ENCODE measurements around the gene ZNF317.
A peak's percentile ranks its signal among the peaks of the same experiment; 100 is the strongest.

Gene ZNF317

DNA sequence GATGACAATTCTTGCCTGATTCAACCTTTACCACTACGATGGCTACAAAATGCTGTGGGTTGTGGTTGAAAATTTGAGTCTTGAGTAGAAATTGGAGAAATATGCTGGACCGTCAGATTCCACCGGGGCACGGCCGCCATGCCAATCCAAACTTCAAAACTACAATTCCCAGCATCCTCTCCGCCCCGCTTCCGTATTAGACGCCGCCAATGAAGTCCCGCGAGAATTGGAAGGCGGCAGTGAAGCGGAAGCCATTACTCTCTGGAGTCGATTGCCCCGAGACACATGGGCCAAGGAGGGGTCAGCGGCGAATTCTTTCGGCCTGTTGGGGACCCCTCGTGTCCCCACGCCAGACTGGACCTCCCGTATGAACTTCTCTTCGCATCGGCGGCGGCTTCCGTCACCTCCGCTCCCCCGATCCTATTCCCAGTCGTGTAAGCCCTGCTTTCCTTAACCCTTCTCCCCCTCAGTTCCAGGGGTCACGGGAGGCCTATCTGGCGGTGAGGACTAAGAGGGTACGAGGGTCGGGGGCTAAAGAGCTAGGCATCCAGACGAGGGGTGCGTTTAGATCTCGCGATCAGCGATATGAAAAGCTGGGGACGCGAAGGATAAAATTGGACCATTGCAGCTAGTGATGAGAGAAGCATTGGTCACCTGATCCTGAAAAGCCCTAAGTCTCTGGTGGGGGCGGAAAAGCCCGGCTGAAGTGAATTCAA, at the start of gene ZNF317:
ZNF317 (plus strand) TSS at position 239 of the 716 bp plus-strand sequence. CDS start 15,620 bp downstream, outside the sequence.
- no peak for TF ChIP-seq CTCF (IDR thresholded peaks at IDR 0.05; ENCODE audit: insufficient read depth, missing control alignments)
- DNase-seq (ENCODE audit: insufficient read length, low spot score): peak; percentile 59
- no peak for FAIRE-seq

DNA sequence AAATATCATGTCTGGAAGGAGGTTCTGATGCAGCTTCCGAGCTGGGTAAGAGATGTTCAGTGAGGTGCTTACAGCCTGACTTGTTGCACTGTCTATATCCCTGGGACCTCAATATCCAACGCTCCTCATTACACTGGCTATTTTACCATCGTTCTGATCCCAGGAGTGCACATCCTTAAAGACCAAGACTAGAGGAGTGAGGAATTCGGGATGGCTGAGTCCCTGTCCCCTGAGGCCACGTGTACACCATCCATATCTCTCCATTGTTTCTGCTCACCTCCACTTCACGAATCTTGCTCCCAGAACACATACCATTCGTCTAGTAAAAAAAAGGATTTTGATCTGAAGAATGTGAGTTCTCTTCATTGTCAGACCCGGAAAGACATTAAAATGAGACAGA, 32.8 kb upstream of the ZNF317 start, which contains the start of gene OR7G2:
OR7G2 (minus strand) TSS at position 101 of the 400 bp plus-strand sequence. CDS start 4,232 bp downstream, outside the sequence.
- no peak for DNase-seq (ENCODE audit: insufficient read length, low spot score)
- FAIRE-seq: no peak
- TF ChIP-seq CTCF (IDR thresholded peaks at IDR 0.05; ENCODE audit: insufficient read depth, missing control alignments): no peak

DNA sequence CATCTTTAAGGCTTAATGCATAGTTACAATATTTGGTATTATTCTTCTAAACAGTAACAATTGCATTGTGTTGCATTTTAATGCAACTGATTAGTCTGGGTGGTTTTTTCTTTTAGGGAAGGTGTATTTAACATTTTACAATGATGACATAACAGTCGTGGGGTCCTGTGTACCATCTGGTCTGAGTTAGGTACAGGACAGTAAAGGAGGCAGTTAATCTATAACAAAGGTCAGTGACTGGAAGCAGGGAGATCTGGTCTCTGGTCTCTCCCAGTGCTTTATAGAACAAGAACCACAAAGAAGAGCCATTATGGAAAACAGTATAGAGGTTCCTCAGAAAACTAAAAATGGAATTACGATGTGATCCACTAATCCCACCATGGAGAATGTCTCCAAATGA, 30.2 kb upstream of the ZNF317 start:
- TF ChIP-seq CTCF (IDR thresholded peaks at IDR 0.05; ENCODE audit: insufficient read depth, missing control alignments): no peak
- FAIRE-seq (no peak), DNase-seq (ENCODE audit: insufficient read length, low spot score) (no peak)

DNA sequence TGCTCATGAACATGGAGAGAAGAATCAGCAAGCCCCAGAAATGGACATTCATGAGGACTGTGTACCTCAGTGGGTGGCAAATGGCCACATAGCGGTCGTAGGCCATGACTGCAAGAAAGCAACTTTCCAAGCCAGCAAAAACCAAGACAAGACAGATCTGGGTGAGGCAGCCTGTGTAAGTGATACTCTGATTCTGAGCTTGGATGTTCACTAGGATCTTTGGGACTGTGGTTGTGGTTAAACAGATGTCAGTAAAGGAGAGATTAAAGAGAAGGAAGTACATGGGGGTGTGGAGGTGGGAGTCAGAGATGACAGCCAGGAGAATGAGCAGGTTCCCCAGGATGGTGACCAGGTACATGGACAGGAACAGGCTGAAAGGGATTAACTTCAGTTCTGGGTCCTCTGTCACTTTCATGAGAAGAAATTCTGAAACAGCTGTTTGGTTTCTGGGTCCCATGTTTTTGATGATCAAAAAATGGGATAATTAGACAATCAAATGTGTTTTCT, 24.8 kb upstream of the ZNF317 start, which contains the start of gene OR7G1:
OR7G1 (minus strand) TSS at position 457 of the 507 bp plus-strand sequence; CDS start at position 457, 0 bp downstream.
- DNase-seq (ENCODE audit: insufficient read length, low spot score) (no peak), FAIRE-seq (no peak)
- TF ChIP-seq CTCF (IDR thresholded peaks at IDR 0.05; ENCODE audit: insufficient read depth, missing control alignments): no peak

DNA sequence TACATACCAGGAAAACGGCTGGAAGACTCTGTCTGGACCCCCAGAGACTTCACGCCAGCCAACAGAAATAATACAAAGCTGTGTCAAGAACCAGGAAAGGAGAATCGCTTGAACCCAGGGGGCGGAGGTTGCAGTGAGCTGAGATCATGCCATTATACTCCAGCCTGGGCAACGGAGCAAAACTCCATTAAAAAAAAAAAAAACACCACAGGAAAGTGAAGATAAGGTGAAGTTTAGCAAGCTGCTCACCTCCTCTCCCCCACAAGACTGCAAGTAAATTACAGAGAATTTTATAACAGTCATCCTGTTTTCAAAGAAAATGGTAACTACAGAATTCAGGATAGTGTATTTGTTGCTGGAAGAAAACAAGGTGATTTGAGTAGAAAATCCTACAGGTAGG, 23.6 kb upstream of the ZNF317 start:
- no peak for TF ChIP-seq CTCF (IDR thresholded peaks at IDR 0.05; ENCODE audit: insufficient read depth, missing control alignments)
- no peak for DNase-seq (ENCODE audit: insufficient read length, low spot score)
- no peak for FAIRE-seq

DNA sequence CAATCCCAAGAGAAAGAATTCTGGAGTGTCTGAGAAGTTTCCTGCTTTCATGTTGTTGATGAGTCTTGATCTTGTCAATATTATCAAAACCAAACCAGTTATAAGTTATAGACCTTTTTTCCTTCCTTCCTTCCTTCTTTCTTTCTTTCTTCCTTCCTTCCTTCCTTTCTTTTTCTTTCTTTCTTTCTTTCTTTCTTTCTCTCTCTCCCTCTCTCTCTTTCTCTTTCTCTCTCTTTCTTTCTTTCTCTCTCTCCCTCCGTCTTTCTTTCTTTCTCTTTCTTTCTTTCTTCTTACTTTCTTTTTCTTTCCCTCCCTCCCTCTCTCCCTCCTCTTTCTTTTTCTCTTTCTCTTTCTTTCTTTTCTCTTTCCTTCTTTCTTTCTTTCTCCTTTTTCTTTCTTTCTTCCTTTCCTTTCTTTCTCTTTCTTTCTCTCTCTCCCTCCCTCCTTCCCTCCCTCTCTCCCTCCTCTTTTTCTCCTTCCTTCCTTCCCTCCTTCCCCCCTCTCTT, 13.2 kb upstream of the ZNF317 start, which contains the start of gene OR7G3:
OR7G3 (minus strand) TSS at position 51 of the 506 bp plus-strand sequence; CDS start at position 51, 0 bp downstream.
- FAIRE-seq (no peak), DNase-seq (ENCODE audit: insufficient read length, low spot score) (no peak)
- no peak for TF ChIP-seq CTCF (IDR thresholded peaks at IDR 0.05; ENCODE audit: insufficient read depth, missing control alignments)

- DNase-seq (ENCODE audit: insufficient read length, low spot score) (no peak), FAIRE-seq (no peak)
- no peak for TF ChIP-seq CTCF (IDR thresholded peaks at IDR 0.05; ENCODE audit: insufficient read depth, missing control alignments)
Measured at GRCh38 chr19:9128171-9128570, 12.0 kb upstream of the ZNF317 start.
